Gastroesophageal sphincter (tissue), 4 donors: ENCODE measurements around the gene CTDSPL2. TPM values are rescaled to one million over a fixed set of nuclear protein-coding genes. Genes with fewer than 3 reads are reported as not detected.
A peak's percentile ranks its signal among the peaks of the same experiment; 100 is the strongest.

ENCODE experiments used
- ATAC-seq: fragments of 150-250 bp; one replicate; pipeline ENCODE4 v1.9.1; 2016; ENCODE audit warnings: mild to moderate bottlenecking, moderate library complexity
- H3K27ac ChIP-seq, 4 donors: fragments of 200-600 bp; sonication (generic) in 3 of 4; 1 replicate in 3 of 4; 2 replicates in 1 of 4; pipeline ENCODE4 v1.5.1; 2016 to 2019
- H3K27me3 ChIP-seq: fragments of 200-600 bp; sonication (generic); one replicate; pipeline ENCODE4 v1.5.1; 2019
- H3K36me3 ChIP-seq, 2 donors: fragments of 200-600 bp; sonication (generic); one replicate each; pipeline ENCODE4 v1.5.1; 2019; ENCODE audit warnings: control low read depth in 1 of 2
- H3K4me1 ChIP-seq, 3 donors: fragments of 200-600 bp; sonication (generic); 1 replicate in 2 of 3; 2 replicates in 1 of 3; pipeline ENCODE4 v1.5.1; 2016 to 2019; ENCODE audit warnings: control low read depth in 2 of 3
- H3K4me3 ChIP-seq, 2 donors: fragments of 200-600 bp; sonication (generic); one replicate each; pipeline ENCODE4 v1.5.1; 2019; ENCODE audit warnings: mild to moderate bottlenecking in 1 of 2, moderate library complexity in 1 of 2
- H3K9me3 ChIP-seq, 3 donors: fragments of 200-600 bp; sonication (generic); one replicate each; pipeline ENCODE4 v1.5.1; 2017 to 2019; ENCODE audit warnings: control low read depth in 2 of 3
- EP300 ChIP-seq: sonication (generic); formaldehyde crosslinking; IDR thresholded peaks from one replicate; pipeline ENCODE4 v1.6.1; 2017; ENCODE audit warnings: antibody characterized with exemption, mild to moderate bottlenecking
- POLR2A ChIP-seq, 2 donors: fragments of 450-650 bp; IDR thresholded peaks; one replicate each; pipeline ENCODE4 v1.6.1; 2017; ENCODE audit warnings: antibody characterized with exemption in 2 of 2, mild to moderate bottlenecking in 2 of 2, moderate library complexity in 1 of 2
- POLR2AphosphoS5 ChIP-seq: sonication (generic); formaldehyde crosslinking; IDR thresholded peaks from one replicate; pipeline ENCODE4 v1.6.1; 2017; ENCODE audit warnings: antibody characterized with exemption
- WGBS, 2 donors: methylation state at CpG; one replicate each; pipeline ENCODE4 v1.1.5; 2018; ENCODE audit warnings: low coverage in 1 of 2; 5-methylcytosine and 5-hydroxymethylcytosine counted together
- total RNA-seq, 4 donors: library from RNA; depleted of rRNA; stranded (reverse); fragments of >200 nt; gene quantifications; one replicate each; pipeline ENCODE4 v1.1.0, GENCODE V29; 2016
- TF ChIP-seq, protein P1 (sequence below), 4 experiments: fragments of 200-600 bp in 2 of 4; fragments of 450-650 bp in 2 of 4; sonication (generic) in 1 of 4; IDR thresholded peaks; one replicate each; pipeline ENCODE4 v1.5.1; 2017 to 2019; ENCODE audit warnings: antibody characterized with exemption in 4 of 4, mild to moderate bottlenecking in 2 of 4, moderate library complexity in 2 of 4

The CTDSPL2 gene
- total RNA-seq, 4 donors from 2014 or later = 31.6 to 74.7 (median 46.9) TPM

DNA sequence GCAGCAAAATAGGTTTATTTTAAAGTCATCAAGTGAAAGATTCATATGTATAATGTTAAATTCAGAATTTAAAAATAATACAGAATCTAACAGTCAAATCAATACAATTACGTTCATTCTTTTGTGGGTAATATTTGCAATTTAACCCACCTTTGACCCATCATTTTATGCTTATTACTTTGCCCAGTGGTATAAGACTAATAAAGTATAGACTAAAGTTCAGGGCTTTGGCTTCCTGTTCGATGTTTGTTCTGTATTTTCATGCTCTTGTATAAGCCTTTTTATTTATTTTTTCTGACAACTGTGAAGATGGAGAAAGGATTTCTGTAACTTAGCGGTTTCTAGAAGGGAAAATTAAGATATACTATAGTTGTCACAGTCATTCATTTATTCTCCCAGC lies 65.2 kb downstream of the CTDSPL2 start:
- H3K27ac ChIP-seq = no peak overlapping the region
- WGBS, 2 donors = 62 to 83% methylated on average over 3 of the region's 3 CpGs
- peaks cover 0 to 88% of the 10 kb centered on the region in 2 donors for H3K36me3 ChIP-seq
- H3K27me3 ChIP-seq = no peaks in the 10 kb centered on the region
- TF ChIP-seq POLR2AphosphoS5 = no peak
- TF ChIP-seq POLR2A (IDR thresholded peaks at IDR 0.05) = no peak
- no peak for TF ChIP-seq EP300
- TF ChIP-seq, protein P1, sequence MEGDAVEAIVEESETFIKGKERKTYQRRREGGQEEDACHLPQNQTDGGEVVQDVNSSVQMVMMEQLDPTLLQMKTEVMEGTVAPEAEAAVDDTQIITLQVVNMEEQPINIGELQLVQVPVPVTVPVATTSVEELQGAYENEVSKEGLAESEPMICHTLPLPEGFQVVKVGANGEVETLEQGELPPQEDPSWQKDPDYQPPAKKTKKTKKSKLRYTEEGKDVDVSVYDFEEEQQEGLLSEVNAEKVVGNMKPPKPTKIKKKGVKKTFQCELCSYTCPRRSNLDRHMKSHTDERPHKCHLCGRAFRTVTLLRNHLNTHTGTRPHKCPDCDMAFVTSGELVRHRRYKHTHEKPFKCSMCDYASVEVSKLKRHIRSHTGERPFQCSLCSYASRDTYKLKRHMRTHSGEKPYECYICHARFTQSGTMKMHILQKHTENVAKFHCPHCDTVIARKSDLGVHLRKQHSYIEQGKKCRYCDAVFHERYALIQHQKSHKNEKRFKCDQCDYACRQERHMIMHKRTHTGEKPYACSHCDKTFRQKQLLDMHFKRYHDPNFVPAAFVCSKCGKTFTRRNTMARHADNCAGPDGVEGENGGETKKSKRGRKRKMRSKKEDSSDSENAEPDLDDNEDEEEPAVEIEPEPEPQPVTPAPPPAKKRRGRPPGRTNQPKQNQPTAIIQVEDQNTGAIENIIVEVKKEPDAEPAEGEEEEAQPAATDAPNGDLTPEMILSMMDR (IDR thresholded peaks at IDR 0.05) = no peak
- H3K4me1 ChIP-seq = peaks cover 0 to 8% (median 0%) of the 10 kb centered on the region in 3 donors
- no peak overlapping the region for H3K4me3 ChIP-seq
- no peaks in the 10 kb centered on the region for H3K9me3 ChIP-seq
- ATAC-seq = no peak

- TF ChIP-seq POLR2A (IDR thresholded peaks at IDR 0.05) (no peak), POLR2AphosphoS5 (no peak), EP300 (no peak)
- TF ChIP-seq, protein P1 (IDR thresholded peaks at IDR 0.05) = no peak
- Histone ChIP-seq H3K27ac (no peak overlapping the region), H3K9me3 (no peaks in the 10 kb centered on the region), H3K27me3 (no peaks in the 10 kb centered on the region), H3K4me1 (no peaks in the 10 kb centered on the region), H3K4me3 (no peak overlapping the region), H3K36me3 (peaks cover 0 to 97% of the 10 kb centered on the region in 2 donors)
- 88 to 98% methylated on average over 7 to 8 of the region's 8 CpGs for WGBS, 2 donors
- no peak for ATAC-seq
Measured at GRCh38 chr15:44495562-44495961, 68.1 kb downstream of the CTDSPL2 start.

DNA sequence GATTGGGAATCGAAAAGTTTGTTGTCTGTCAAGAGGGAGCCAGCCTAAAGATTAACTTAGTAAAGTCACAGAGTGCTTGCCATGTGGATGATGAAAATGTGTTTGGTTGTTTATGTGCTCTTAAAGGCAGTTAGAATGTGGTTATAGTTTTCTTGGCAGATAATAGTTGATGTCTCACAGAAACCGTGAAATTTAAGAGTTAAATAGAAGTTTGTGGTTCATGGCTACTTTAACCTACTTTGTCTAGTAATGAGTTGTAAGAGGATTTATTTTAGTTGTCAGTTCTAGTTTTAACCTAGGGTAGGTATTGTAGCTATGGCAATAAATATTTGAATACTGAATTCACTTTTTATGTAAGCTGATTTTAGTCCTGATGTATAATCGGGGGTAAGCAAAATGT lies 73.1 kb downstream of the CTDSPL2 start:
- Histone ChIP-seq H3K9me3 (no peaks in the 10 kb centered on the region), H3K36me3 (peaks cover 0 to 68% of the 10 kb centered on the region in 2 donors), H3K4me3 (no peak overlapping the region), H3K4me1 (no peaks in the 10 kb centered on the region), H3K27ac (no peak overlapping the region), H3K27me3 (no peaks in the 10 kb centered on the region)
- TF ChIP-seq POLR2A (IDR thresholded peaks at IDR 0.05) (no peak), EP300 (no peak), POLR2AphosphoS5 (no peak)
- TF ChIP-seq, protein P1 (IDR thresholded peaks at IDR 0.05) = no peak
- no peak for ATAC-seq
- 71 to 73% methylated on average over 2 to 3 of the region's 3 CpGs for WGBS, 2 donors

DNA sequence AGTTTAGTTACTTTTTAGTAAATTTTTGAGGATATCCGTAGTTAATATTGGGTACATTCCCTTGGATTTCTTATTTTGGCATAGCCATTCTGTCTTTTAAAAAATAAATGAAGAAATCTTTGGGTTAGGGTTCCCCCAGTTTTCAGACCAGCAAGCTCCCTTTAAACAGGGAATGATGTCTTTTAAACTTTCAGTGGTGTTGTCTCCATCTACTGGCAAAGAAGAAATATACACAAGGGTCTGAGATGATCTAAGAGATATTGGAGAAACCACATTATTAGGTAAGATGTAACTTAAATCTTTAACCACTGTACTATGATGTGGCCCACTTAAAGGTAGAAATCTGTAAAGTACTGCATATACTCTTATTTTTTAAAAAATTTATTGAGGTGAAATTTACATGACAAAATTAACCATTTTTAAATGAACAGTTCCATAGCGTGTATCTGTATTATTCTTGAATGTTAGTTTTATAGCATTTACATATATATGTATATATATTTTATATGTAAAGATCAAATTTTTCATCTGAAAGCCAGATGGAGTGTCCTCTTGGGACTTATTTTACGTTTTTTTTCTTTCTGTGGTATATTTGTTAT lies 74.4 kb downstream of the CTDSPL2 start:
- no peak for ATAC-seq
- Histone ChIP-seq H3K36me3 (peaks cover 0 to 63% of the 10 kb centered on the region in 2 donors), H3K27ac (no peak overlapping the region), H3K27me3 (no peaks in the 10 kb centered on the region), H3K4me1 (no peaks in the 10 kb centered on the region), H3K9me3 (no peaks in the 10 kb centered on the region), H3K4me3 (no peak overlapping the region)
- 69 to 81% methylated on average over 2 to 3 of the region's 3 CpGs for WGBS, 2 donors
- TF ChIP-seq POLR2AphosphoS5 = no peak
- TF ChIP-seq, protein P1 (IDR thresholded peaks at IDR 0.05) = peak; percentile 36 to 69 (median 54)

GRCh38 chr15:44516436-44516835 lies 89.0 kb downstream of the CTDSPL2 start:
- no peak for ATAC-seq
- no peaks in the 10 kb centered on the region for H3K9me3 ChIP-seq
- H3K27me3 ChIP-seq = no peaks in the 10 kb centered on the region
- H3K36me3 ChIP-seq = peaks cover 0 to 60% of the 10 kb centered on the region in 2 donors
- TF ChIP-seq EP300 = no peak
- no peaks in the 10 kb centered on the region for H3K4me1 ChIP-seq
- no peak overlapping the region for H3K27ac ChIP-seq
- no peak overlapping the region for H3K4me3 ChIP-seq
